HepG2 (cell line): ENCODE measurements around the gene CMPK1. TPM values are rescaled to one million over a fixed set of nuclear protein-coding genes. Genes with fewer than 3 reads are reported as not detected.

ENCODE experiments used
- ATAC-seq: fragments of 200-7000 bp; cut with Tn5 transposase; 3 replicates; pipeline ENCODE4 v1.9.1; 2020; ENCODE audit warnings: mild to moderate bottlenecking, moderate library complexity
- BruUV-seq: library from RNA; stranded (reverse); fragments of 400-500 nt; replicated peaks from 2 replicates; lab custom pipeline; 2021; lab: Mats Ljungman, UMichigan
- CTCF ChIA-PET: fragments of 300-600 bp; formaldehyde crosslinking; extraction: SDS; loops from one replicate; lab custom pipeline; 2021; ENCODE audit warnings: low total read pairs, inconsistent platforms, low intra/inter-chr PET ratio; lab: Yijun Ruan, JAX
- POLR2A ChIA-PET: fragments of 350-600 bp; sonication (Branson Sonifier 250); formaldehyde crosslinking; loops from one replicate; lab custom pipeline; 2020; ENCODE audit warnings: antibody characterized with exemption, inconsistent platforms; lab: Yijun Ruan, JAX
- DNase-seq: peaks from one replicate; pipeline ENCODE4 v3.0.0-alpha.2; 2015; ENCODE audit warnings: low spot score
- FAIRE-seq: peaks from 3 replicates; lab custom pipeline; 2011; peaks lifted over from hg19 to GRCh38; lab: Jason Lieb, UNC
- H2AFZ ChIP-seq: one replicate; pipeline ENCODE4 v1.6.1; 2011; ENCODE audit warnings: low read length, inconsistent platforms
- H3K27ac ChIP-seq: fragments of 300-600 bp; 3 replicates; pipeline ENCODE4 v1.8.0; 2011; ENCODE audit warnings: mixed run types, mild to moderate bottlenecking, mixed read lengths, low read length, inconsistent platforms; ENCODE audit not compliant: insufficient read depth; ENCODE audit errors: extremely low read length
- H3K27me3 ChIP-seq, 2 experiments: fragments of 200-600 bp in 1 of 2; 2 replicates in 1 of 2; 3 replicates in 1 of 2; pipeline versions ENCODE4 v1.6.0 to v1.8.0; 2011; ENCODE audit warnings: low read length in 2 of 2, mild to moderate bottlenecking in 2 of 2, moderate library complexity in 2 of 2, inconsistent platforms in 1 of 2; ENCODE audit not compliant: insufficient read depth in 2 of 2, control insufficient read depth in 1 of 2
- H3K36me3 ChIP-seq, 2 experiments: fragments of 200-600 bp in 1 of 2; replicated peaks in 1 of 2; 2 replicates in 1 of 2; 3 replicates in 1 of 2; pipeline versions ENCODE4 v1.5.1 to v1.8.0; 2011; ENCODE audit warnings: low read length in 2 of 2, inconsistent platforms in 1 of 2; ENCODE audit not compliant: insufficient read depth in 2 of 2, control insufficient read depth in 1 of 2
- H3K4me1 ChIP-seq: 2 replicates; pipeline ENCODE4 v1.5.1; 2012; ENCODE audit warnings: low read length, inconsistent platforms; ENCODE audit not compliant: insufficient read depth
- H3K4me2 ChIP-seq: 2 replicates; pipeline ENCODE4 v1.6.0; 2011; ENCODE audit warnings: low read depth, low read length, inconsistent platforms
- H3K4me3 ChIP-seq, 3 experiments: fragments of 200-600 bp in 1 of 3; sonication (generic), shearing (Covaris generic) in 1 of 3; replicated peaks in 1 of 3; 2 replicates each; pipeline ENCODE4 v1.5.1; 2011 to 2016; ENCODE audit warnings: low read length in 3 of 3, inconsistent platforms in 2 of 3, low read depth in 2 of 3, mild to moderate bottlenecking in 2 of 3, control low read depth in 1 of 3, mixed read lengths in 1 of 3; ENCODE audit not compliant: insufficient read depth in 1 of 3
- H3K79me2 ChIP-seq: one replicate; pipeline ENCODE4 v1.6.1; 2011; ENCODE audit warnings: low read length, inconsistent platforms; ENCODE audit not compliant: insufficient read depth
- H3K9ac ChIP-seq: 2 replicates; pipeline ENCODE4 v1.6.0; 2011; ENCODE audit warnings: mild to moderate bottlenecking, low read depth, low read length, inconsistent platforms; ENCODE audit not compliant: insufficient read depth
- H3K9me3 ChIP-seq: 2 replicates; pipeline ENCODE4 v1.5.1; 2012; ENCODE audit warnings: mild to moderate bottlenecking, low read length
- H4K20me1 ChIP-seq: 2 replicates; pipeline ENCODE4 v1.6.0; 2011; ENCODE audit warnings: inconsistent platforms, mild to moderate bottlenecking, low read length, moderate library complexity; ENCODE audit not compliant: insufficient read depth
- CCDC6 ChIP-seq: sonication (generic); formaldehyde crosslinking; IDR thresholded peaks from 2 replicates; pipeline ENCODE4 v1.8.1; 2022; ENCODE audit warnings: mild to moderate bottlenecking, missing genetic modification reagents, moderate library complexity
- CHD2 ChIP-seq: IDR thresholded peaks from 2 replicates; pipeline ENCODE4 v1.6.1; 2011; ENCODE audit warnings: low read depth, low read length, improper control_type of control experiment
- ETV6 ChIP-seq: sonication (generic); formaldehyde crosslinking; conservative IDR thresholded peaks from 2 replicates; pipeline ENCODE4 v1.4.0; 2020; ENCODE audit warnings: missing genetic modification reagents
- NAIF1 ChIP-seq: sonication (generic); formaldehyde crosslinking; IDR thresholded peaks from 2 replicates; pipeline ENCODE4 v1.5.0; 2020; ENCODE audit warnings: mild to moderate bottlenecking, missing genetic modification reagents, borderline replicate concordance
- TBX2 ChIP-seq: sonication (generic); formaldehyde crosslinking; IDR thresholded peaks from 2 replicates; pipeline ENCODE4 v1.5.0; 2020; ENCODE audit warnings: missing genetic modification reagents, mild to moderate bottlenecking, borderline replicate concordance
- THAP11 ChIP-seq: IDR thresholded peaks from 2 replicates; pipeline ENCODE4 v1.6.1; 2016; ENCODE audit warnings: missing biosample characterization, missing genetic modification reagents
- ZNF256 ChIP-seq: sonication (generic); formaldehyde crosslinking; conservative IDR thresholded peaks from 2 replicates; pipeline ENCODE4 v1.4.0; 2020; ENCODE audit warnings: missing genetic modification reagents
- ZNF558 ChIP-seq: sonication (generic); formaldehyde crosslinking; IDR thresholded peaks from 2 replicates; pipeline ENCODE4 v1.9.0; 2022; ENCODE audit warnings: mild to moderate bottlenecking, missing genetic modification reagents, borderline replicate concordance
- WGBS: methylation state at CpG from one replicate; pipeline ENCODE4 v1.1.6; 2017; ENCODE audit warnings: low lambda C conversion rate; 5-methylcytosine and 5-hydroxymethylcytosine counted together
- in situ Hi-C: cut with HindIII; loops from 2 replicates; pipeline ENCODE4 v1.10.0; 2017; ENCODE audit warnings: low pct_unique_long_range_greater_than_20kb; ENCODE audit not compliant: extremely low pct_ligation_motif_present
- intact Hi-C: fragments of 100-400 bp; cut with micrococcal nuclease; formaldehyde crosslinking; loops from one replicate; pipeline ENCODE4 v1.10.0; 2022; ENCODE audit not compliant: unreplicated experiment
- polyA plus RNA-seq, 8 experiments: library from polyadenylated mRNA; depleted of rRNA in 3 of 8; stranded (reverse) in 7 of 8; unstranded in 1 of 8; fragments of >200 nt; fragmentation: Illumina TruSeq in 4 of 8; extraction: Trizol in 4 of 8; gene quantifications; 2 replicates each; pipeline versions ENCODE4 v1.2.1 to v1.2.3, GENCODE V29; 2011 to 2016; ENCODE audit warnings: low read depth in 4 of 8, missing spikeins in 1 of 8, mixed read lengths in 1 of 8; ENCODE audit not compliant: insufficient read depth in 1 of 8
- total RNA-seq, 5 experiments: library from RNA; depleted of rRNA; stranded (reverse); fragments of >200 nt; fragmentation: Illumina TruSeq; extraction: Trizol; gene quantifications; 2 replicates each; pipeline ENCODE4 v1.2.3, GENCODE V29; 2016; ENCODE audit warnings: low read depth in 1 of 5
- TF ChIP-seq, protein P1 (sequence below): sonication (generic); formaldehyde crosslinking; IDR thresholded peaks from 2 replicates; pipeline ENCODE4 v1.8.0; 2022; ENCODE audit warnings: mild to moderate bottlenecking, missing genetic modification reagents, borderline replicate concordance
- TF ChIP-seq, protein P2 (sequence below): sonication (generic); formaldehyde crosslinking; conservative IDR thresholded peaks from 2 replicates; pipeline ENCODE4 v1.8.0; 2022; ENCODE audit warnings: missing genetic modification reagents
- TF ChIP-seq, protein P3 (sequence below): sonication (generic); formaldehyde crosslinking; IDR thresholded peaks from 2 replicates; pipeline ENCODE4 v1.8.0; 2022; ENCODE audit warnings: missing genetic modification reagents, mild to moderate bottlenecking, inconsistent platforms, borderline replicate concordance
- TF ChIP-seq, protein P4 (sequence below): sonication (generic); formaldehyde crosslinking; IDR thresholded peaks from 2 replicates; pipeline ENCODE4 v1.8.1; 2022; ENCODE audit warnings: mild to moderate bottlenecking, missing genetic modification reagents

CMPK1 gene
- total and polyA plus RNA-seq, 2 of the 13 experiments (the other 11 are each of a cell fraction or from before 2014, with no cell fraction given), result 38.3 to 92.0 TPM

DNA sequence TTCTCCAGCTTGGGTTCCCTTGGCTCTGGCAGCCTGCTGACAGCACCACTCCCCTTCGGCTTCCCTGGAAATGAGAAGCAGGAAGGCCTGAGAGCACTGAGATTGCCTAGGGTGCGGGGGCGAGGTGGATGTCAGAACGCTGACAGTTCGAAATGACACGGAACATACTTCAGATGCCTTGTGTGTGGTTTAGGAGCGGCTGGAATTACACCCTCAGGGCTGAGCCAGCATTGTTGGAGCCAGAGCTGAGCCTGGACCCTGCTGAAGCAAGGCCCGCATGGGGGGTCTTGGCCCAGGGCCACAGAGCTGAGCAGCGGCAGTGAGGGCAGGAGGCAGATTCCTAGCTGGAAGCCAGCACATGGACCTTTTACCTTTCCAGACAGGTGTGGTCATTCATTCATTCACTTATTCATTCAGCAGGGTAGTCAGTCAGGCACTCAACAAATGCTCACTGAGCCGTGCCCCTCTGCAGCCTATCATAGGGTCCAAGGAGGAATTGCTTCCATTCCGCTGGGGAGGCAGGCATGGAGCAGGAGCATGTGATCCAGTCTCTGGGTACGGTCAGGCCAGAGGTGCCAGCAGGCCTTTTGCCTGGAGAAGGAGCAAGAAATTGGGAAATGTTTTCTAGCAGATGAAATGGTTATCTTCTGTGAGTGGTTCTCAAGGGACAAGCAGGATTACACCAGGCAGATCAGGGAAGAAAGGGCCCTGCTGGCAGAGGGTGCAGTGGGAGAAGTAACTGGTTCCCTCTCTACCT, 75.9 kb downstream of the CMPK1 start:
- POLR2A ChIA-PET, result no interaction called here
- no TSS peak for BruUV-seq
- Histone ChIP-seq H3K27ac (no peak overlapping the region), H4K20me1 (no peaks in the 10 kb centered on the region), H3K4me1 (peaks cover 13% of the 10 kb centered on the region; the same call in 1 of the 2 replicates), H3K4me2 (no peak overlapping the region), H2AFZ (no peak overlapping the region), H3K9ac (no peak overlapping the region), H3K4me3 (no peak overlapping the region), H3K36me3 (no peaks in the 10 kb centered on the region), H3K9me3 (no peaks in the 10 kb centered on the region), H3K79me2 (no peaks in the 10 kb centered on the region), H3K27me3 (peaks cover 2 to 36% of the 10 kb centered on the region in 2 experiments; a peak in 4 of 5 replicates)
- TF ChIP-seq NAIF1 (CRISPR knock-in tag), result no peak
- TF ChIP-seq, protein P1, sequence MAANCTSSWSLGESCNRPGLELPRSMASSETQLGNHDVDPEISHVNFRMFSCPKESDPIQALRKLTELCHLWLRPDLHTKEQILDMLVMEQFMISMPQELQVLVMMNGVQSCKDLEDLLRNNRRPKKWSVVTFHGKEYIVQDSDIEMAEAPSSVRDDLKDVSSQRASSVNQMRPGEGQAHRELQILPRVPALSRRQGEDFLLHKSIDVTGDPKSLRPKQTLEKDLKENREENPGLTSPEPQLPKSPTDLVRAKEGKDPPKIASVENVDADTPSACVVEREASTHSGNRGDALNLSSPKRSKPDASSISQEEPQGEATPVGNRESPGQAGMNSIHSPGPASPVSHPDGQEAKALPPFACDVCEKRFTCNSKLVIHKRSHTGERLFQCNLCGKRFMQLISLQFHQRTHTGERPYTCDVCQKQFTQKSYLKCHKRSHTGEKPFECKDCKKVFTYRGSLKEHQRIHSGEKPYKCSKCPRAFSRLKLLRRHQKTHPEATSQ (CRISPR knock-in tag), result no peak
- TF ChIP-seq, protein P2, sequence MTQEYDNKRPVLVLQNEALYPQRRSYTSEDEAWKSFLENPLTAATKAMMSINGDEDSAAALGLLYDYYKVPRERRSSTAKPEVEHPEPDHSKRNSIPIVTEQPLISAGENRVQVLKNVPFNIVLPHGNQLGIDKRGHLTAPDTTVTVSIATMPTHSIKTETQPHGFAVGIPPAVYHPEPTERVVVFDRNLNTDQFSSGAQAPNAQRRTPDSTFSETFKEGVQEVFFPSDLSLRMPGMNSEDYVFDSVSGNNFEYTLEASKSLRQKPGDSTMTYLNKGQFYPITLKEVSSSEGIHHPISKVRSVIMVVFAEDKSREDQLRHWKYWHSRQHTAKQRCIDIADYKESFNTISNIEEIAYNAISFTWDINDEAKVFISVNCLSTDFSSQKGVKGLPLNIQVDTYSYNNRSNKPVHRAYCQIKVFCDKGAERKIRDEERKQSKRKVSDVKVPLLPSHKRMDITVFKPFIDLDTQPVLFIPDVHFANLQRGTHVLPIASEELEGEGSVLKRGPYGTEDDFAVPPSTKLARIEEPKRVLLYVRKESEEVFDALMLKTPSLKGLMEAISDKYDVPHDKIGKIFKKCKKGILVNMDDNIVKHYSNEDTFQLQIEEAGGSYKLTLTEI (CRISPR knock-in tag), result no peak
- TF ChIP-seq ETV6 (CRISPR knock-in tag), result no peak
- no peak for TF ChIP-seq CCDC6
- TF ChIP-seq, protein P3, sequence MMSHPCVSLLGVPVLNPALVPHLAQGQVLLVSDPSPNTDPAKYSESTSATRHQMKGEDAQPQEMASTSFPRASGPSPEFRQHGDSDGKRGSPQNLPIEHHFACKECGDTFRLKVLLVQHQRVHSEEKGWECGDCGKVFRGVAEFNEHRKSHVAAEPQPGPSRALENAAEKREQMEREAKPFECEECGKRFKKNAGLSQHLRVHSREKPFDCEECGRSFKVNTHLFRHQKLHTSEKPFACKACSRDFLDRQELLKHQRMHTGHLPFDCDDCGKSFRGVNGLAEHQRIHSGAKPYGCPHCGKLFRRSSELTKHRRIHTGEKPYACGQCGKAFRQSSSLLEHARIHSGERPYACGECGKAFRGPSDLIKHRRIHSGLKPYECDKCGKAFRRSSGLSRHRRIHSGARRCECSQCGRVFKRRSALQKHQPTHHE (CRISPR knock-in tag), result no peak
- TF ChIP-seq ZNF558 (CRISPR knock-in tag), result no peak
- no peak for TF ChIP-seq THAP11 (CRISPR knock-in tag)
- no peak for TF ChIP-seq CHD2
- TF ChIP-seq, protein P4, sequence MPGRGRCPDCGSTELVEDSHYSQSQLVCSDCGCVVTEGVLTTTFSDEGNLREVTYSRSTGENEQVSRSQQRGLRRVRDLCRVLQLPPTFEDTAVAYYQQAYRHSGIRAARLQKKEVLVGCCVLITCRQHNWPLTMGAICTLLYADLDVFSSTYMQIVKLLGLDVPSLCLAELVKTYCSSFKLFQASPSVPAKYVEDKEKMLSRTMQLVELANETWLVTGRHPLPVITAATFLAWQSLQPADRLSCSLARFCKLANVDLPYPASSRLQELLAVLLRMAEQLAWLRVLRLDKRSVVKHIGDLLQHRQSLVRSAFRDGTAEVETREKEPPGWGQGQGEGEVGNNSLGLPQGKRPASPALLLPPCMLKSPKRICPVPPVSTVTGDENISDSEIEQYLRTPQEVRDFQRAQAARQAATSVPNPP (CRISPR knock-in tag), result no peak
- no peak for TF ChIP-seq ZNF256 (CRISPR knock-in tag)
- TF ChIP-seq TBX2 (CRISPR knock-in tag), result no peak
- FAIRE-seq (no peak), ATAC-seq (no peak), DNase-seq (no peak)
- WGBS, result 45% methylated on average over 5 of the region's 12 CpGs
- CTCF ChIA-PET, result no interaction called here
- in situ Hi-C loops (no loop called here), intact Hi-C loops (no loop called here)
